Upper lobe of left lung (tissue), 6 donors: ENCODE results near the gene PUM1. TPM values are rescaled to one million over a fixed set of nuclear protein-coding genes. Genes with fewer than 3 reads are reported as not detected.

Source experiments
- ATAC-seq, 2 donors: fragments of 200-7000 bp; cut with Tn5 transposase; one replicate each; pipeline ENCODE4 v1.9.1; 2022; ENCODE audit warnings: mild to moderate bottlenecking in 2 of 2, moderate library complexity in 2 of 2; ENCODE audit not compliant: low FRiP score in 2 of 2
- DNase-seq, 2 donors: peaks; one replicate each; pipeline ENCODE4 v3.0.0-alpha.2; 2019 to 2020
- H3K27ac ChIP-seq, 4 donors: fragments of 200-600 bp; sonication (generic); one replicate each; pipeline ENCODE4 v1.5.1; 2016 to 2019
- H3K27me3 ChIP-seq, 4 donors: fragments of 200-600 bp; sonication (generic); one replicate each; pipeline ENCODE4 v1.5.1; 2017 to 2019
- H3K36me3 ChIP-seq, 4 donors: fragments of 200-600 bp; sonication (generic); one replicate each; pipeline ENCODE4 v1.5.1; 2016 to 2019
- H3K4me1 ChIP-seq, 4 donors: fragments of 200-600 bp; sonication (generic); one replicate each; pipeline ENCODE4 v1.5.1; 2018 to 2019
- H3K4me3 ChIP-seq, 4 donors: fragments of 200-600 bp; sonication (generic); one replicate each; pipeline ENCODE4 v1.5.1; 2017 to 2019; ENCODE audit warnings: mild to moderate bottlenecking in 2 of 4, moderate library complexity in 1 of 4
- H3K9me3 ChIP-seq, 4 donors: fragments of 200-600 bp; sonication (generic); one replicate each; pipeline ENCODE4 v1.5.1; 2018 to 2019
- CTCF ChIP-seq, 6 experiments: fragments of 450-650 bp in 4 of 6; fragments of 200-600 bp in 2 of 6; sonication (generic) in 2 of 6; IDR thresholded peaks; one replicate each; pipeline ENCODE4 v1.5.1; 2016 to 2019; ENCODE audit warnings: antibody characterized with exemption in 6 of 6
- EP300 ChIP-seq, 4 donors: sonication (generic); formaldehyde crosslinking; IDR thresholded peaks; one replicate each; pipeline ENCODE4 v1.5.1; 2017; ENCODE audit warnings: antibody characterized with exemption in 4 of 4, control low read depth in 2 of 4
- POLR2A ChIP-seq, 4 donors: fragments of 450-650 bp; IDR thresholded peaks; one replicate each; pipeline ENCODE4 v1.5.1; 2016 to 2017; ENCODE audit warnings: antibody characterized with exemption in 4 of 4, mild to moderate bottlenecking in 2 of 4
- POLR2AphosphoS5 ChIP-seq, 2 donors: sonication (generic); formaldehyde crosslinking; IDR thresholded peaks; one replicate each; pipeline ENCODE4 v1.5.1; 2017; ENCODE audit warnings: antibody characterized with exemption in 2 of 2
- WGBS, 2 donors: methylation state at CpG; one replicate each; pipeline ENCODE4 v1.1.5; 2017 to 2018; 5-methylcytosine and 5-hydroxymethylcytosine counted together
- total RNA-seq, 6 donors: library from RNA; depleted of rRNA in 4 of 6; stranded (reverse); fragments of >200 nt in 4 of 6; gene quantifications; one replicate each; pipeline versions ENCODE4 v1.1.0 to v1.2.1, GENCODE V29; 2016 to 2021
- donor health status: DM: no; HTN: no; CAD: no; lungs with moderate emphysema.
- donor health status: DM: no; HTN: yes; CAD: no; lungs with severe emphysema.

The PUM1 gene
- total RNA-seq, 6 donors from 2014 or later = 85.7 to 124 (median 99.8) TPM

- Histone ChIP-seq H3K9me3 (no peaks in the 10 kb centered on the region), H3K4me3 (no peak overlapping the region), H3K27me3 (no peaks in the 10 kb centered on the region), H3K27ac (no peak overlapping the region), H3K4me1 (peaks cover 0 to 19% (median 13%) of the 10 kb centered on the region in 4 donors), H3K36me3 (peaks cover 4 to 55% (median 6%) of the 10 kb centered on the region in 4 donors)
- DNase-seq = no peak
- no peak for ATAC-seq
- 83 to 88% methylated on average over 3 of the region's 3 CpGs for WGBS, 2 donors
- no peak for TF ChIP-seq POLR2AphosphoS5 (IDR thresholded peaks at IDR 0.05)
- TF ChIP-seq CTCF (IDR thresholded peaks at IDR 0.05) = no peak
- TF ChIP-seq EP300 (IDR thresholded peaks at IDR 0.05) = no peak
- TF ChIP-seq POLR2A (IDR thresholded peaks at IDR 0.05) = no peak
These were observed 74.9 kb downstream of the PUM1 start for GRCh38 chr1:30990591-30990990.

- Histone ChIP-seq H3K27me3 (no peaks in the 10 kb centered on the region), H3K36me3 (peaks cover 4 to 40% (median 6%) of the 10 kb centered on the region in 4 donors), H3K4me3 (no peak overlapping the region), H3K9me3 (no peaks in the 10 kb centered on the region), H3K4me1 (peaks cover 22 to 42% (median 28%) of the 10 kb centered on the region in 4 donors), H3K27ac (no peak overlapping the region)
- 90 to 96% methylated on average over 1 of the region's 1 CpG for WGBS, 2 donors
- TF ChIP-seq POLR2AphosphoS5 (IDR thresholded peaks at IDR 0.05) (no peak), CTCF (IDR thresholded peaks at IDR 0.05) (no peak), POLR2A (IDR thresholded peaks at IDR 0.05) (no peak), EP300 (IDR thresholded peaks at IDR 0.05) (no peak)
- DNase-seq (no peak), ATAC-seq (no peak)
These were observed 77.5 kb downstream of the PUM1 start for GRCh38 chr1:30988045-30988444.

GRCh38 chr1:30986755-30987154 is 78.8 kb downstream of the PUM1 start:
- Histone ChIP-seq H3K27me3 (no peaks in the 10 kb centered on the region), H3K4me1 (peaks cover 30 to 52% (median 35%) of the 10 kb centered on the region in 4 donors), H3K27ac (no peak overlapping the region), H3K36me3 (peaks cover 0 to 28% (median under 1%) of the 10 kb centered on the region in 4 donors), H3K4me3 (no peak overlapping the region), H3K9me3 (no peaks in the 10 kb centered on the region)
- 61 to 66% methylated on average over 3 of the region's 3 CpGs for WGBS, 2 donors
- ATAC-seq = no peak
- TF ChIP-seq EP300 (IDR thresholded peaks at IDR 0.05) = no peak
- TF ChIP-seq CTCF (IDR thresholded peaks at IDR 0.05) = no peak
- TF ChIP-seq POLR2A (IDR thresholded peaks at IDR 0.05) = no peak
- TF ChIP-seq POLR2AphosphoS5 (IDR thresholded peaks at IDR 0.05) = no peak
- no peak for DNase-seq

GRCh38 chr1:30984991-30985503 is 80.5 kb downstream of the PUM1 start:
- TF ChIP-seq POLR2A (IDR thresholded peaks at IDR 0.05) (no peak), EP300 (IDR thresholded peaks at IDR 0.05) (no peak), POLR2AphosphoS5 (IDR thresholded peaks at IDR 0.05) (no peak), CTCF (IDR thresholded peaks at IDR 0.05) (no peak)
- no peaks in the 10 kb centered on the region for H3K27me3 ChIP-seq
- DNase-seq (no peak), ATAC-seq (no peak)
- peaks cover 30 to 58% (median 37%) of the 10 kb centered on the region in 4 donors for H3K4me1 ChIP-seq
- no peaks in the 10 kb centered on the region for H3K9me3 ChIP-seq
- 92 to 94% methylated on average over 4 of the region's 4 CpGs for WGBS, 2 donors
- H3K4me3 ChIP-seq = no peak overlapping the region
- H3K36me3 ChIP-seq = peaks cover 0 to 20% (median under 1%) of the 10 kb centered on the region in 4 donors
- H3K27ac ChIP-seq = peak overlapping the region in 1 of 4 donors; percentile 47
